SW 1271 (cell line): ENCODE measurements around the gene HSPG2.
"Not testable (repeated sequence)": the region's sequence is repeated elsewhere in the genome, so short reads cannot be mapped to it uniquely, and the experiment has no call there.

ENCODE experiments used
- DNase-seq, 2 experiments: peaks; one replicate each; lab custom pipeline; 2025; lab: John Stamatoyannopoulos, UW

The HSPG2 gene

GRCh38 chr1:21955501-21956281 lies 18.6 kb upstream of the HSPG2 start:
- no peak for DNase-seq

DNA sequence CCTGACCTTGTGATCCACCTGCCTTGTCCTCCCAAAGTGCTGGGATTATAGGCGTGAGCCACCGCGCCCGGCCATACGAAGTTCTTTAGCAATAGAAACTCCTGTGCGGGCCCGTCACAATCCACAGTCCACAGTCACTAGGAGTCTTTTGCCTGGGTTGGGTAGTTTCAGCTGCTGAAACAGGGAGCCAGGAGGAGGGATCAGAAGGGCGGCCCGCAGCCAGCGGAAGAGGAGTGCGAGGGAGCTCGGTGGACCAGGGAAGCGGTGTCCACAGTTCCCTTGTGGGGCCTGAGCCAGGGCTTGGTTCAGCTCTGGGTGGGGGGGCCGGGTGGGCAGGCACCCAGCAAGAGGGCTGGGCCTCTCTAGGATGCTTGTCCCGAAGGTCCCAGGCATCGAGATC lies 17.9 kb upstream of the HSPG2 start:
- no peak for DNase-seq

- DNase-seq: no peak
Observed at GRCh38 chr1:21952786-21953520, 15.8 kb upstream of the HSPG2 start.

GRCh38 chr1:21951226-21951870 lies 14.2 kb upstream of the HSPG2 start:
- DNase-seq: no peak

- no peak for DNase-seq
Observed at GRCh38 chr1:21950734-21951133, 13.6 kb upstream of the HSPG2 start.

DNA sequence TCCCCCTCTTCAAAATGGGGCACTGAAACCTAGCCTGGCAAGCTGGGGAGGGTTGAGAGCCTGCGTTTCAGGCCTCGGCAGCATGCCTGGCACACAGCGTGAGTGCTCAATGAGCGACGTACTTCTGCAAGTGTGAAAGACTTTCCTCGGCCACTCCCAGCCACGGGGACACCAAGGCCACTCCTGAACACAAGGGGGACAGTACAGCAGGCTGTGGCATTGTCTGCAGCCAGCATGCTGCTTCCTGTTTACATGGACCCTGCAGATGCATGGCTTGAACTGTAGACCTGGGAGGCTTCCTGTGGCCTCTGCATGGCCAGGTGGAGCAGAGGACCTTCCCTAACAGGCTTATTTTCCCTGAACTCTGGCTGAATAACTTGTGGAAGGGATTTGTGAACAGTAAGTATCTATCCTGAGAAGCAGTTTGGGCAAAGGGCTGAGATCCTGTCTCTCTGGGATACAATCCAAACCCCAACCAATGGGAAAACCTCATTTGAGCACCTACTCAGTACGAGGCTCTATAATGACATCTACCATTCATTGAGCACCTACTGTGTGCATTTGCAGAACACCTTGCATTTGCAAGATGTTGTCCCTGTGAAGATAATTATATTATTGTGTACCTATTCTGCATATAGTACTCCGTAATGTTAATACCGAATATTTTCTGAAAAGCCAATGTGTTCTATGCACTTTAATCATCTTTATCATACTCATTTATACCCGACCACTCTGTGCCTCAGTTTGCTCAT lies 9.9 kb upstream of the HSPG2 start:
- no peak for DNase-seq

GRCh38 chr1:21944733-21945073 lies 7.6 kb upstream of the HSPG2 start:
- no peak for DNase-seq

DNA sequence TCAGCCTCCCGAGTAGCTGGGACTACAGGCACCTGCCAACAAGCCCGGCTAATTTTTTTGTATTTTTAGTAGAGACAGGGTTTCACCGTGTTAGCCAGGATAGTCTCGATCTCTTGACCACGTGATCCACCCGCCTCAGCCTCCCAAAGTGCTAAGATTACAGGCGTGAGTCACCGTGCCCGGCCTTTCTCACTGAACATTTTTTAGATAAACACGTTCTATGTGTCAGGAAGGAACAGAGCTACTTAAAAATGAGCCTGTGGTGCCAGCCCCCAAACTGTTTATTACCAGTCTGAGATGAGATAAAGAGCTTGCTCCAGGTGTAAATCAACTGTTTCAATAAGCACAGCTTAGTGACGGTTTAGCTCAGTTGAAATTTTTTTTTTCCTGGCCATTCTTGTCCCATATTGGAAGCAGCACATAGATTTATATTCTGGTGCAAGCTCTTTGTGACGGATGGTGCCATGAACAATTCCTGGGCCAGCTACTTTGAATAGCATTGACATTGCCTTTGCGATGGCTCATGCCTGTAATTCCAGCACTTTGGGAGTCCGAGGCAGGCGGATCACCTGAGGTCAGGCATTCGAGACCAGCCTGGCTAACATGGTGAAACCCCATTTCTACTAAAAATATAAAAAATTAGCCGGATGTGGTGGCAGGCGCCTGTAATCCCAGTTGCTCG lies 6.0 kb upstream of the HSPG2 start:
- not testable (repeated sequence) for DNase-seq

DNA sequence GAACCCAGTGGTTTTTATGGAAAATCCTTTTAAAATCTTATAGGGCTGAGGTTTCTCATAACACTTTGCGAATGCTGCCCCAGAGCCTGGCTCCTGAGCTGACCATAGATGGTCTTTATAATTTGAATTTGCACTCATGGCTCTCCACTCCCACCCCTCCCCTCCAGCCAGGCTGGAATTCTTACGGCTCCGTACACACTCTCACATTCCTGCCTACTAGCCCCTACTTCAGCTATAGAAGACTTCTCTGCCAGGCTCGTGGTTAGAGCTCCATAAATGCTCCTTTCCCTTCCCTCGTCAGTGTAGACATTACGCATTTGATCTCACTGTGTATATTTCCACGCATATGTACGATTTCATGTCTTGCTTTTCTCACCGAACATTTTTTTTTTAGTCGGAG lies 5.4 kb upstream of the HSPG2 start:
- no peak for DNase-seq

DNA sequence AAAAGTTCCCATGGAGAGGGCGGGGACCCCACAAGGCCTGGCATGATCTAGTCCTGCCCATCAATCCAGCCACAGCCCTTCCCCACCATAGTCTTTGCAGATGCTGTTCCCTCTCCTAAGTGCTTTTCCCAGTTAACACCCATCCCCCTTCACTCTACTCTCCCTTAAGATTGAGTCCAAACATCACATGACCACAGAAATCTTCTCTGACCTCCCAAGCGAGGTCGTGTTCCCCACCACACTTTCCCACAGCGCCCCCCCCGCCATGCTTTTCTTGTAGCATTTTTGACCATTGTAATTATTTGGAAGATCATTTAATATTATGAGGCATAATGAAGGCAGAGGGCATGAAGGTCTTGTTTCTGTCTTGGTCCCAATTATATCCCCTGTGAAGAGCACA lies 4.3 kb upstream of the HSPG2 start:
- DNase-seq: no peak

- DNase-seq: no peak
Observed at GRCh38 chr1:21940492-21940891, 3.4 kb upstream of the HSPG2 start.

- peak; percentile 50 to 53 for DNase-seq
Observed at GRCh38 chr1:21939650-21940374, 2.7 kb upstream of the HSPG2 start.

- DNase-seq: no peak
Observed at GRCh38 chr1:21938732-21939538, 1.8 kb upstream of the HSPG2 start.

GRCh38 chr1:21937372-21938121 lies 437 bp upstream of the HSPG2 start:
- peak in 1 of 2 experiments; percentile 35 for DNase-seq

DNA sequence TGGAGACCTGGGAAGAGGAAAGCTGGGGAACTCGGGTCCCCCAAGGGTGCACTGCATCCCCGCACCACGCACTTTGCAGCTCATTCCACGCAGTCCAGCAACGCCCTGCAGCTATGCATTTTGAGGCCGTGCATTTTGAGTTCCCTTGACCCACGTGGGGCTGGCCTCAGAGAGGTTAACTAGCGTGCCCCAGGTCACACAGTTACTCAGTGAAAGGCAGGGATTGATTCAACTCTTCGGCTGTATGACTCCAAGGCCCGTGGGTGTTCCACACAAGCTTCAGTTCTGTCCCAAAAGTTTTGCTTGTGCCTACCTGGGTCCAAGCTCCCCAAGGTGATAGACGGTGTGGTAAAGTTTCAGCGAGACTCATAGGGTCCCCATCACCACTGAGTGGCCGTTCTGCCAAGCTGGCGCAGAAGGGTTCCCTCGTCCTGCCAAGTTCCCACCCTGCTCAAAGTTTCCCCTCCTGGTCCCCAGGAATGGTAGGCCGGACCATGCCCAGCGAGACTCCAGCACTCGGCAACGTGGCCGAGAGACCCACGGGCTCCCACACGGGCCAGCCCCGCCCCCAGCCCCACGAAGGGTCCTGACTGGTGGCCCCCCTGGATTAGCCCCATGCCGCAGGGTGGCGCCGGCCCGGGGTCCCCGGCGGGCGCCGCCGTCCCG lies 611 bp downstream of the HSPG2 start:
- DNase-seq: no peak

- DNase-seq: no peak
Observed at GRCh38 chr1:21935891-21936365, 1.2 kb downstream of the HSPG2 start.

DNA sequence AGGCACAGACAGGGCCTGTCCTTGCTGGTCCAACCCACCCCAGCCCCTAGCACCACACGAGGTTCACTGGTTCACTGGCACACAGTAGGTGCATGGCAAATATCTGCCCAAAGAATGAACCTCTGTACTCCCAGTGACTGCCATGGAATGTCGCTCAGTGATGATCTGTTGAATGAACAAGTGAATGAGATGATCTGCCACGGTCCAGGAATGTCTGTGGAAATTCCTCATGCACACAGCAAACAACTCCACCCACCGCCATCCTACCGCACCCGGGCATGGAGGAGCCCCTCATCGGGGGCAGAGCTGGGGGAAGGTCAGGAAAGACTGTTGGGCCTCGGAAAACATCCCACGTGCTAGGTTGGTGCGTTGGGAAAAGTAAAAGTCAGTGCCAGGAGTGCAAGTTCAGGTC lies 1.7 kb downstream of the HSPG2 start:
- DNase-seq: no peak

DNA sequence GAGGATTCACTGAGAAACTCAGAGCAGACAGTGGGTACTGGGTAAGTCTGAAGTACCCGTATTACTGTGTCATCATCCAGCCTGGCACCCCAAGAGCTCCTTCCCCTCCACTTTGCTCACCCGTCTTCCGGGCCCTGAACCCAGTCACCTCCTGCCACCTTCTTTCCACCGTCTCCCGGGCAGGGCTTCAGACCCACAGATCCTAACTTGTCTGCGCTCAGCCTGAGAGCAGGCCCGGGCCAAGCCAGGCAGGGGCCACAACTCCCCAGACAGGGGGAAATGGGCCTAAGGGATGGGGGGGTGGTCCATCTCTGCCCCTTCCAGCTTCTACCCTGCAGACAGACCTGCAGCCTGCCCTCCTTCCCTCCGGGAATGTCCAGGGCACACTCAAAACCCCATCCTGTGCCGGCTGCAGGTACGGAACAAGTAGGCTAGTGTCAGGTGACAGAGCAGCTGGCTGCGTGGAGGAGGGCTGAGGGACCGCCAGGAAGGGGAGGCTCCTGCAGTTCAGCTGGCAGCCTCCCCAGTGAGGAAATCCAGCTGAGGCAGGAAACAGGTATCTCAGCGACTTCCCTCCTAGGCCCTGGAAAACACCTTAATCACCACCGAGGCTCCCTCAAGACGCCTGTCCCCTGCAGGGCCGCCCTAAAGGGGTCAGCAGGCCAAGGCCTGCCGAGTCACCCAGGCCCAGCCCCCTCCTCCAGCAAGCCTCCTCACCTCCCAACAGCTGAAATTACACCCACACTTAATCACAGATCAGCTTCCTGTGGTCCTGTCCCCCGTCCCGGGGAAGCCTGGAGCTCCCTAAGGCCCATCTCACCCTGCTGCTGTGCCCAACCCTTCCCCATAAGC lies 3.5 kb downstream of the HSPG2 start:
- DNase-seq: no peak
